ENCODE results near the gene ATN1. TPM values are rescaled to one million over a fixed set of nuclear protein-coding genes. Genes with fewer than 3 reads are reported as not detected.
A peak's percentile ranks its signal among the peaks of the same experiment; 100 is the strongest.

ATN1 gene
- total and polyA plus RNA-seq, 9 of the 15 experiments (the other 6 are each of a cell fraction or from before 2014, with no cell fraction given), result 0.15 to 49.8 (median 2.7) TPM

GRCh38 chr12:6961278-6961694 lies 33.5 kb downstream of the ATN1 start (continued):
- TF ChIP-seq L3MBTL2 (IDR thresholded peaks at IDR 0.05) (0 out of 2 replicates have a peak, but pooled peaks have one; percentile 19), WHSC1 (IDR thresholded peaks at IDR 0.05; ENCODE audit: low read length) (no peak), NR2C1 (IDR thresholded peaks at IDR 0.05) (no peak), NR2C1 (tag; IDR thresholded peaks at IDR 0.05) (no peak), XRCC4 (IDR thresholded peaks at IDR 0.05; ENCODE audit: extremely low read depth, insufficient read depth, insufficient read length) (no peak)
- TF ChIP-seq, protein P1, sequence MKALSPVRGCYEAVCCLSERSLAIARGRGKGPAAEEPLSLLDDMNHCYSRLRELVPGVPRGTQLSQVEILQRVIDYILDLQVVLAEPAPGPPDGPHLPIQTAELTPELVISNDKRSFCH (CRISPR knock-in tag; IDR thresholded peaks at IDR 0.05), result no peak
- TF ChIP-seq, protein P1 (tag; IDR thresholded peaks at IDR 0.05), result peak; percentile 75

- peak overlapping the region; percentile 89 for H2AFZ ChIP-seq (ENCODE audit: low read depth, low read length)
- H3K9me1 ChIP-seq (ENCODE audit: control insufficient read depth, insufficient read depth, low read length), result no peaks in the 10 kb centered on the region
- peak; percentile 79 for FAIRE-seq
- ChIA-PET POLR2A (interaction anchor here (0.7 to 8.0 kb wide), 15 partner anchors 10 to 407 kb away, joined by 3 to 98 read pairs (median 4); partner anchors contain the start of genes C12orf57, LPCAT3, RNU7-1 and SPSB2), CTCF (ENCODE audit: low intra/inter-chr PET ratio) (interaction anchor here (0.5 to 1.8 kb wide), 3 partner anchors 17 to 93 kb away, joined by 3 to 13 read pairs (median 5); partner anchors contain the start of genes C12orf57 and RNU7-1)
- no peaks in the 10 kb centered on the region for H3K9me3 ChIP-seq (replicated peaks; ENCODE audit: control insufficient read depth, insufficient read depth, low read depth, low read length)
- H3K27ac ChIP-seq (ENCODE audit: extremely low read depth, low read depth, low read length), result peak overlapping the region; percentile 96
- H3K4me3 ChIP-seq, result peak overlapping the region; percentile 42
- WGBS (ENCODE audit: insufficient coverage, low coverage, missing lambda C conversion rate), result under 1% methylated on average over 16 of the region's 16 CpGs
- intact Hi-C loops (cut with micrococcal nuclease), result loop anchor here (10.0 kb wide), 1 partner anchor 223 kb away; the partner anchor contains the start of gene PEX5
- peaks cover 44 to 66% of the 10 kb centered on the region in 2 experiments for H3K4me1 ChIP-seq (replicated peaks in 1 of 2; ENCODE audit: control insufficient read depth in 2 of 2, insufficient read depth in 2 of 2, low read length in 2 of 2)
- H3K4me2 ChIP-seq (ENCODE audit: insufficient read depth, low read length), result peak overlapping the region; percentile 95
- H3K9ac ChIP-seq (ENCODE audit: insufficient read depth in 1 of 2, low read depth in 2 of 2, low read length in 2 of 2), result peak overlapping the region; percentile 92 to 96
- H3K79me2 ChIP-seq (ENCODE audit: control insufficient read depth, insufficient read depth, low read length), result peaks cover 10% of the 10 kb centered on the region; the same call in 2 of the 3 replicates
- peak; percentile 85 for ATAC-seq
- H3K36me3 ChIP-seq (ENCODE audit: control insufficient read depth, insufficient read depth, low read length), result peaks cover 23% of the 10 kb centered on the region; the same call in 2 of the 3 replicates
- DNase-seq (ENCODE audit: extremely low read depth in 1 of 4, low spot score in 3 of 4), result peak; percentile 76 to 90 (median 80)
- BruUV-seq (replicated peaks), result no TSS peak
- H3K27me3 ChIP-seq (ENCODE audit: control insufficient read depth in 2 of 2, insufficient read depth in 2 of 2, low read length in 2 of 2), result no peaks in the 10 kb centered on the region
- no peaks in the 10 kb centered on the region for H4K20me1 ChIP-seq (replicated peaks; ENCODE audit: control insufficient read depth, insufficient read depth, low read length)
- in situ Hi-C loops (cut with MboI), result no loop called here
- TF ChIP-seq TOE1 (IDR thresholded peaks at IDR 0.05; ENCODE audit: borderline replicate concordance) (no peak), TOE1 (CRISPR knock-in tag; IDR thresholded peaks at IDR 0.05; ENCODE audit: borderline replicate concordance, low read depth) (0 out of 2 replicates have a peak, but pooled peaks have one; percentile 20), NFATC3 (IDR thresholded peaks at IDR 0.05) (0 out of 2 replicates have a peak, but pooled peaks have one; percentile 19), RFX5 (IDR thresholded peaks at IDR 0.05; ENCODE audit: low read depth, low read length) (no peak), ZNF431 (CRISPR knock-in tag; IDR thresholded peaks at IDR 0.05) (no peak), IFI16 (CRISPR knock-in tag; IDR thresholded peaks at IDR 0.05) (no peak), TAL1 (IDR thresholded peaks at IDR 0.05) (no peak), FOSL1 (tag; conservative IDR thresholded peaks at IDR 0.05) (peak; percentile 65), HNRNPLL (IDR thresholded peaks at IDR 0.05; ENCODE audit: low read depth, low read length, poor library complexity, severe bottlenecking) (no peak), ZNF253 (CRISPR knock-in tag; conservative IDR thresholded peaks at IDR 0.05) (no peak), KDM1A (IDR thresholded peaks at IDR 0.05) (no peak)
- TF ChIP-seq, protein P2, sequence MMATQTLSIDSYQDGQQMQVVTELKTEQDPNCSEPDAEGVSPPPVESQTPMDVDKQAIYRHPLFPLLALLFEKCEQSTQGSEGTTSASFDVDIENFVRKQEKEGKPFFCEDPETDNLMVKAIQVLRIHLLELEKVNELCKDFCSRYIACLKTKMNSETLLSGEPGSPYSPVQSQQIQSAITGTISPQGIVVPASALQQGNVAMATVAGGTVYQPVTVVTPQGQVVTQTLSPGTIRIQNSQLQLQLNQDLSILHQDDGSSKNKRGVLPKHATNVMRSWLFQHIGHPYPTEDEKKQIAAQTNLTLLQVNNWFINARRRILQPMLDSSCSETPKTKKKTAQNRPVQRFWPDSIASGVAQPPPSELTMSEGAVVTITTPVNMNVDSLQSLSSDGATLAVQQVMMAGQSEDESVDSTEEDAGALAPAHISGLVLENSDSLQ (IDR thresholded peaks at IDR 0.05), result peak; percentile 55; the same call in 1 of the 2 replicates
These were observed 34.0 kb downstream of the ATN1 start for GRCh38 chr12:6961695-6962284.

Data from K562 (cell line).